Esophagus (tissue), 2 donors: ENCODE results near the gene CLPTM1L. TPM values are rescaled to one million over a fixed set of nuclear protein-coding genes. Genes with fewer than 3 reads are reported as not detected.

Experiments
- H3K27ac ChIP-seq, 2 donors: one replicate each; pipeline ENCODE4 v1.5.1; 2013; ENCODE audit warnings: low read depth in 2 of 2, mild to moderate bottlenecking in 2 of 2, inconsistent platforms in 1 of 2, low read length in 1 of 2, moderate library complexity in 1 of 2
- H3K27me3 ChIP-seq, 2 donors: one replicate each; pipeline ENCODE4 v1.6.1; 2013; ENCODE audit warnings: low read length in 2 of 2, control low read depth in 1 of 2, mild to moderate bottlenecking in 1 of 2; ENCODE audit not compliant: insufficient read depth in 2 of 2, control insufficient read depth in 1 of 2
- H3K36me3 ChIP-seq, 2 donors: one replicate each; pipeline ENCODE4 v1.6.1; 2013; ENCODE audit warnings: low read length in 1 of 2; ENCODE audit not compliant: control insufficient read depth in 2 of 2, insufficient read depth in 2 of 2
- H3K4me1 ChIP-seq, 2 donors: one replicate each; pipeline ENCODE4 v1.6.1; 2013; ENCODE audit warnings: low read length in 1 of 2; ENCODE audit not compliant: control insufficient read depth in 2 of 2, insufficient read depth in 2 of 2
- H3K4me3 ChIP-seq, 2 donors: one replicate each; pipeline ENCODE4 v1.5.1; 2013; ENCODE audit warnings: low read length in 2 of 2, mild to moderate bottlenecking in 2 of 2, low read depth in 1 of 2, moderate library complexity in 1 of 2
- H3K9me3 ChIP-seq, 2 donors: one replicate each; pipeline ENCODE4 v1.6.1; 2013; ENCODE audit warnings: mild to moderate bottlenecking in 2 of 2, low read depth in 1 of 2, low read length in 1 of 2, moderate library complexity in 1 of 2; ENCODE audit not compliant: control insufficient read depth in 2 of 2, insufficient read depth in 1 of 2
- WGBS, 2 donors: extraction: QIAGEN DNeasy Blood & Tissue Kit; methylation state at CpG; one replicate each; pipeline ENCODE4 v1.1.7; 2013; 5-methylcytosine and 5-hydroxymethylcytosine counted together
- polyA plus RNA-seq, 2 donors: library from polyadenylated mRNA; stranded (reverse); fragments of 200-250 nt; gene quantifications; one replicate each; pipeline ENCODE4 v1.2.3, GENCODE V29; 2013
- donor health status: healthy with polysubstance abuse.
- donor health status: Bipolar disorder and iron deficiency.

The CLPTM1L gene
- polyA plus RNA-seq, 2 donors = 20.0 to 52.1 TPM

DNA sequence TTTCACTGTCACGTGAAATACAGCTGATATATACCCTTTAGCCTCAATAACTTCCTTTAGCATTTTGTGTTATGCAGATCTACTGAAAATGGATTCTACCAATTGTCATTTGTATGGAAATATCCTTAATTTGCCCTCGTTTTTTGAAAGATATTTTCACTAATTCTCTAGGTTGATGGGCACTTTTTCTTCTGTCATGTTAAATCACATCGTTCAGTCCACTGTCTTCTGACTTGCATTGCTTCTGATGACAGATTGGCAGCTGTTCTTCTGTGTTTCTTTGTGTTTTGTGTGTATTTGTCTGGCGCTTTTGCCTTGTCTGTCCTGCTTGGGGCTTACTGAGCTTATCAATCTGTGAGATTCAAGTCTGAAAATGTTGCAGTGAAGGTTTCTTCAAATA, 9.7 kb upstream of the CLPTM1L start:
- Histone ChIP-seq H3K27ac (no peak overlapping the region), H3K36me3 (no peaks in the 10 kb centered on the region), H3K4me3 (no peak overlapping the region), H3K4me1 (no peaks in the 10 kb centered on the region), H3K9me3 (no peaks in the 10 kb centered on the region), H3K27me3 (no peaks in the 10 kb centered on the region)
- WGBS, 2 donors = 46 to 49% methylated on average over 4 of the region's 4 CpGs

- H3K9me3 ChIP-seq = no peaks in the 10 kb centered on the region
- 67 to 75% methylated on average over 10 of the region's 10 CpGs for WGBS, 2 donors
These were observed 7.6 kb upstream of the CLPTM1L start for GRCh38 chr5:1352231-1353219.

DNA sequence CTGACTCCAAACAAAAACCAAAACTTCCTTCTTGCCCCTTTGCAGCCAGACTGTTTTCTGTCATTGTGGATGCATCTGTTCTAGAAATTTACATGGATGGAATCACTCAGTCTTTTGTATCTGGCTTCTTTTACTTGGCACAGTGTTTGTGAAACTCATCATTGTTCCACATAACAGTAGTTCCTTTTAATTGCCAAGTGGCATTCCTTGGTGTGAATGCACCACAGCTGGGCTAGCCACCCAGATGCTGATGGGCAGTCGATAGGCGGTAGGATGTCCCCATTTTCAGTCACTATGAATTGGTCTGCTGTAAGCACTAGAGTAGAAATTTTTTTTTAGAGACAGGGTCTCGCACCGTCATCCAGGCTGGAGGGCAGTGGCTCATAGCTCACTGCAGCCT, 6.3 kb upstream of the CLPTM1L start:
- 81 to 82% methylated on average over 4 of the region's 4 CpGs for WGBS, 2 donors
- Histone ChIP-seq H3K9me3 (no peaks in the 10 kb centered on the region), H3K36me3 (no peaks in the 10 kb centered on the region), H3K27me3 (no peaks in the 10 kb centered on the region), H3K4me1 (peaks cover 0 to under 1% of the 10 kb centered on the region in 2 donors), H3K27ac (no peak overlapping the region), H3K4me3 (no peak overlapping the region)

More at GRCh38 chr5:1352231-1353219, 7.6 kb upstream of the CLPTM1L start:
- no peaks in the 10 kb centered on the region for H3K36me3 ChIP-seq
- H3K4me1 ChIP-seq = no peaks in the 10 kb centered on the region
- H3K27me3 ChIP-seq = no peaks in the 10 kb centered on the region
- no peak overlapping the region for H3K27ac ChIP-seq
- no peak overlapping the region for H3K4me3 ChIP-seq

DNA sequence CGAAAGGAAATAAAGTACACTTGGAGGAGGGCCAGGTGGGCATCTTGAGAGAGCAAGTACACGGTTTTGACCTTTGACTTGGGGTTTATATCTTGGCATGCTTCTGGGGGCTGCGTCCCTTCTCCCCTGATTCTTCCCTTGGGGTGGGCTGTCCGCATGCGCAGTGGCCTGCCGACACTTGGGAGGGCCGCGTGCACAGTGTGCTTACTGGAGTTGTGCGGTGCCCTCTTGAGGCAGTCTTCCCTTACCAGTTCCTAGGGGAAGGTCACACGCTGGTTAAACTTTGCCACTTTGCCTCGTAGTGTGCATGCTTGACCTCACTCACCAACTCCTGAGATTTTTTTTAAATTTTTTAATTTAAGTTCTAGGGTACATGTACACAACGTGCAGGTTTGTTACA, 4.3 kb upstream of the CLPTM1L start:
- no peak overlapping the region for H3K27ac ChIP-seq
- WGBS, 2 donors = 33 to 35% methylated on average over 12 of the region's 12 CpGs
- no peaks in the 10 kb centered on the region for H3K36me3 ChIP-seq
- H3K4me1 ChIP-seq = peaks cover 0 to 4% of the 10 kb centered on the region in 2 donors
- no peaks in the 10 kb centered on the region for H3K27me3 ChIP-seq
- no peaks in the 10 kb centered on the region for H3K9me3 ChIP-seq
- no peak overlapping the region for H3K4me3 ChIP-seq

DNA sequence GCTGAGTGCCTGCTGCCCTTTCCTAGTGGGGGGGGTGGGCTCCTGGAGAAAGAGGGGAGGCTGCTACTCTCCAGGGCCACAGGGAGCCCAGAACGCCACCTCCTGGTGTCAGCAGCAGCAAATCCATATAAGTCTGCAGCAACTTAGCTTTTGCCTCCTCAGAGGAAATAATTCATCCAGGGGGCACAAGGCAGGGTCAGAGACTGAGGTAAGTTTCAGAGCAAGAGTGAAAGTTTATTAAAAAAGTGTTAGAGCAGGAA, 4.0 kb upstream of the CLPTM1L start:
- H3K4me1 ChIP-seq = peaks cover under 1 to 4% of the 10 kb centered on the region in 2 donors
- no peak overlapping the region for H3K4me3 ChIP-seq
- WGBS, 2 donors = 72 to 82% methylated on average over 1 of the region's 1 CpG
- no peaks in the 10 kb centered on the region for H3K27me3 ChIP-seq
- no peak overlapping the region for H3K27ac ChIP-seq
- no peaks in the 10 kb centered on the region for H3K36me3 ChIP-seq
- no peaks in the 10 kb centered on the region for H3K9me3 ChIP-seq

DNA sequence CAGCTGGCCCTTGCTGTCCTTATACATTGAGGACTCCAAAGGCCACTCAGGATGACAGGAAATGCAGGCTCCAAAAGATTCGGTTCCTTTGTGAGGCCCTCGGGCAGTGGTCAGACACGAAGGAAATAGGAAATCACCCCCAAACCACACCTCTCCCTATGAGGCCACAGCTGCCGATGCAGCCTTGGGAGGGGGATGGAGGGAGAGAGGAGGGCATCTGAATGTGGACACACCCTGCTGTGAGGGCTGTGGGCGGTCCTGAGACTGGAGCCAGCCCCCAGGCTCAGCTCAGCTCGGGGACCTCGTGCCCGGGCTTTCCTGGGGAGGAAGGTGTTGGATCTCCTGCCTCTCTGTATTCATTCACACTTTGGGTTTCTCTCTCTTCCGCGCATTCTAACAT, 2.7 kb upstream of the CLPTM1L start:
- Histone ChIP-seq H3K4me1 (peaks cover 2 to 8% of the 10 kb centered on the region in 2 donors), H3K27ac (no peak overlapping the region), H3K9me3 (no peaks in the 10 kb centered on the region), H3K4me3 (no peak overlapping the region), H3K27me3 (no peaks in the 10 kb centered on the region), H3K36me3 (no peaks in the 10 kb centered on the region)
- WGBS, 2 donors = 48 to 55% methylated on average over 10 of the region's 10 CpGs

DNA sequence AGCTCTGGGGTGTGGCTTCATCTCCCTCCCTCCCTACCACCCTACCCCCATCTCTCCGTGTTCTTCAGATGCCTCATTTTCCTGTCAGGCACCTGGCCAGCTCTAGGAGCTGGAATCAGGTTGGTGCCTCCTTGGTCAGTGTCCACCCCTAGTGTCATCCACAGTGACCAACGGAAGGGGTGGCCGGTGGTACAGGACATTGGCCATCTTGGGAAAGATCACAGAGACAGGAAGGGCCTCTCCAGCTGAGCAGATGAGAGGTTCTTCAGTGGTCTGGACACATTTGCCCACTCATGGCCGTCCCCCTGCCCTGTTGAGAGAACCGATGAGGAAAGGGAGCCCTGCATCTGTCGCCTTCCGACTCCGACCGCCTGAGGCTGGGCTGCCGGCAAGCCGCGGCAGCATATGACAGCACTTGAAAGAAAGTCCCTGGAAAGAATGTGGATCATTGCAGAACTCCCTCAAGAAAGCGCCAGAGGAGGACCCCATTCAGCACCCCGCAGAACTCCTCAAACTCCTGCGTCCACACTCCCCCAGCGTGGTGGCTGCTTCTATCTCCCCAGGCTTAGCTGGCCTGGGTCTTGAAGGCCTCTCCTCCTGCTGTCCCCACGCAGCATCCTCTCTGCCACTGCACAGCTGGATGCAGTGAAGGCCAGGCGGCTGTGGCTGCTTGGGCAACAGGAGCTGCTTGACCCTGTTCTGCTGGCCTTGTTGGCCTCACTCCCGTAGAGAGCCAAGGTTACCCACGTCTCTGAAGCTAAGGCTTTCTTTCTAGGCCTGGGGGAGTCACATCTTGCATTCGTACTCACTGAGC, 1.9 kb upstream of the CLPTM1L start:
- H3K9me3 ChIP-seq = no peaks in the 10 kb centered on the region
- no peak overlapping the region for H3K27ac ChIP-seq
- H3K4me3 ChIP-seq = no peak overlapping the region
- H3K4me1 ChIP-seq = peaks cover 2 to 8% of the 10 kb centered on the region in 2 donors
- no peaks in the 10 kb centered on the region for H3K27me3 ChIP-seq
- WGBS, 2 donors = 86 to 87% methylated on average over 21 of the region's 21 CpGs
- H3K36me3 ChIP-seq = peaks cover 0 to 6% of the 10 kb centered on the region in 2 donors

DNA sequence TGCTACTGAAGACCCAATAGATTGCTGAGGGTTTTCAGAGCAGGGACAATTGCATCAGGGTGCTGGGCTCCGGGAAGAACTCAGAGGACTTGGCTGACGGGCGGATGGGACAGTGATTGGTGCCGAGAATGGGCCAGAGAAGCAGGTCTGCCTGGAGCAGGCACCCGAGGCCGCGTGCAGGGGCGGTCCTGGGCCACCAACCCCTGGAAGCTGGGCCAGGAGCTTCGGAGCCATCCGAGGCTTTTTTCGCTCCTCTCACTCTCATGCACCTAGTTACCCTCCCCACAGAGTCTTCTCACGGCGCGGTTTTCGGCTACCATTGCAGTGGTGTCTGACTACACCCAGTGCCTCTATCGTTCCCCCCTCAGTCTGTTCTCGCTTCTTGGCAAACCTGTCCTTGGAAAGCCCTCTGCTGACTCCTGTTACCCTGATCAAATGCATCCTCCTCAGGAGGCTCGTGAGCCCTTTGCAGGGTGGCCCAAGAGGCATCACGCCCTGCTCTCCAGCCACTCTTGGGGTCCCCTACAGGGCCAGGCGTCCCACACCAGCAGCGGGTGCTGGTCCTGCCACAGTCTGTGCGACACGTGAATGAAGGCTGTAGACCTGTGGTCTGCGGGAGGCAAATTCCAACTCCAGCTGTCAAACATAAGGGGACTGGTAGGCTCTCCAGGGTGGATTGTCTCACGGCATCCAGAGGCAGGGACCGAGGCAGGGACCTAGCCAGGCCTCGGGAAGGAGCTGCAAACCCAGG, 1.2 kb upstream of the CLPTM1L start:
- WGBS, 2 donors = 77 to 80% methylated on average over 27 of the region's 27 CpGs
- no peak overlapping the region for H3K27ac ChIP-seq

More for the DNA sequence above, 1.2 kb upstream of the CLPTM1L start:
- Histone ChIP-seq H3K36me3 (peaks cover 0 to 13% of the 10 kb centered on the region in 2 donors), H3K9me3 (no peaks in the 10 kb centered on the region), H3K27me3 (no peaks in the 10 kb centered on the region), H3K4me1 (peaks cover 2 to 8% of the 10 kb centered on the region in 2 donors), H3K4me3 (peak overlapping the region in 1 of 2 donors; percentile 91)
